HG03457 (cell line): ENCODE measurements around the gene KCNK5.

ENCODE experiments used
- ATAC-seq: cut with Tn5 transposase; IDR thresholded peaks from one replicate; pipeline ENCODE4 v1.9.1; 2021; ENCODE audit warnings: moderate number of reproducible peaks; ENCODE audit not compliant: unreplicated experiment

Gene KCNK5

GRCh38 chr6:39217177-39217864, 12.0 kb downstream of the KCNK5 start:
- ATAC-seq: no peak

- ATAC-seq: no peak
These were observed 13.6 kb downstream of the KCNK5 start for GRCh38 chr6:39215640-39216158.

- ATAC-seq: no peak
These were observed 14.2 kb downstream of the KCNK5 start for GRCh38 chr6:39214846-39215639.

GRCh38 chr6:39214120-39214813, 15.0 kb downstream of the KCNK5 start:
- ATAC-seq: no peak

GRCh38 chr6:39213195-39213920, 15.9 kb downstream of the KCNK5 start:
- ATAC-seq: no peak

- ATAC-seq: no peak
These were observed 18.1 kb downstream of the KCNK5 start for GRCh38 chr6:39211183-39211582.

- ATAC-seq: no peak
These were observed 18.8 kb downstream of the KCNK5 start for GRCh38 chr6:39210450-39210849.

- ATAC-seq: no peak
These were observed 19.4 kb downstream of the KCNK5 start for GRCh38 chr6:39209911-39210310.

GRCh38 chr6:39209360-39209811, 19.9 kb downstream of the KCNK5 start:
- no peak for ATAC-seq

- no peak for ATAC-seq
These were observed 21.0 kb downstream of the KCNK5 start for GRCh38 chr6:39208223-39208739.

- ATAC-seq: no peak
These were observed 21.7 kb downstream of the KCNK5 start for GRCh38 chr6:39207416-39208222.

- no peak for ATAC-seq
These were observed 23.0 kb downstream of the KCNK5 start for GRCh38 chr6:39206250-39206721.

- ATAC-seq: no peak
These were observed 24.5 kb downstream of the KCNK5 start for GRCh38 chr6:39204646-39205244.

GRCh38 chr6:39204160-39204495, 25.1 kb downstream of the KCNK5 start:
- ATAC-seq: no peak

- ATAC-seq: no peak
These were observed 25.7 kb downstream of the KCNK5 start for GRCh38 chr6:39203436-39204159.

GRCh38 chr6:39202166-39202565, 27.1 kb downstream of the KCNK5 start:
- ATAC-seq: no peak

- ATAC-seq: no peak
These were observed 28.7 kb downstream of the KCNK5 start for GRCh38 chr6:39200498-39201020.

- no peak for ATAC-seq
These were observed 29.3 kb downstream of the KCNK5 start for GRCh38 chr6:39199976-39200375.
